ENCODE measurements around the gene RNF181. TPM values are rescaled to one million over a fixed set of nuclear protein-coding genes. Genes with fewer than 3 reads are reported as not detected.

RNF181 gene
- total and polyA plus RNA-seq, 2 of the 13 experiments (the other 11 are each of a cell fraction or from before 2014, with no cell fraction given): 224 to 578 TPM

- TF ChIP-seq HNF1B (CRISPR knock-in tag; IDR thresholded peaks at IDR 0.05) (0 out of 2 replicates have a peak, but pooled peaks have one; percentile 42), DPF2 (CRISPR knock-in tag; IDR thresholded peaks at IDR 0.05; ENCODE audit: borderline replicate concordance, low read depth) (0 out of 2 replicates have a peak, but pooled peaks have one; percentile 50), ZBTB42 (CRISPR knock-in tag; IDR thresholded peaks at IDR 0.05) (no peak; the same call in 1 of the 2 replicates), TMF1 (CRISPR knock-in tag; IDR thresholded peaks at IDR 0.05; ENCODE audit: low read depth) (no peak), FOXM1 (CRISPR knock-in tag; IDR thresholded peaks at IDR 0.05) (peak; percentile 19; the same call in 1 of the 2 replicates), JUN (CRISPR knock-in tag; IDR thresholded peaks at IDR 0.05) (peak; percentile 19; the same call in 1 of the 2 replicates), TIGD3 (CRISPR knock-in tag; IDR thresholded peaks at IDR 0.05; ENCODE audit: borderline replicate concordance) (peak; percentile 31; the same call in 1 of the 2 replicates), ELF1 (CRISPR knock-in tag; IDR thresholded peaks at IDR 0.05) (peak; percentile 36), ZNF142 (CRISPR knock-in tag; IDR thresholded peaks at IDR 0.05) (no peak; the same call in 1 of the 2 replicates), ZNF468 (CRISPR knock-in tag; IDR thresholded peaks at IDR 0.05) (peak; percentile 69; the same call in 1 of the 2 replicates), ZNF160 (CRISPR knock-in tag; IDR thresholded peaks at IDR 0.05) (0 out of 2 replicates have a peak, but pooled peaks have one; percentile 9)
- TF ChIP-seq, protein P1, sequence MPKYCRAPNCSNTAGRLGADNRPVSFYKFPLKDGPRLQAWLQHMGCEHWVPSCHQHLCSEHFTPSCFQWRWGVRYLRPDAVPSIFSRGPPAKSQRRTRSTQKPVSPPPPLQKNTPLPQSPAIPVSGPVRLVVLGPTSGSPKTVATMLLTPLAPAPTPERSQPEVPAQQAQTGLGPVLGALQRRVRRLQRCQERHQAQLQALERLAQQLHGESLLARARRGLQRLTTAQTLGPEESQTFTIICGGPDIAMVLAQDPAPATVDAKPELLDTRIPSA (CRISPR knock-in tag; IDR thresholded peaks at IDR 0.05; ENCODE audit: borderline replicate concordance): peak; percentile 66; the same call in 1 of the 2 replicates
- TF ChIP-seq, protein P2, sequence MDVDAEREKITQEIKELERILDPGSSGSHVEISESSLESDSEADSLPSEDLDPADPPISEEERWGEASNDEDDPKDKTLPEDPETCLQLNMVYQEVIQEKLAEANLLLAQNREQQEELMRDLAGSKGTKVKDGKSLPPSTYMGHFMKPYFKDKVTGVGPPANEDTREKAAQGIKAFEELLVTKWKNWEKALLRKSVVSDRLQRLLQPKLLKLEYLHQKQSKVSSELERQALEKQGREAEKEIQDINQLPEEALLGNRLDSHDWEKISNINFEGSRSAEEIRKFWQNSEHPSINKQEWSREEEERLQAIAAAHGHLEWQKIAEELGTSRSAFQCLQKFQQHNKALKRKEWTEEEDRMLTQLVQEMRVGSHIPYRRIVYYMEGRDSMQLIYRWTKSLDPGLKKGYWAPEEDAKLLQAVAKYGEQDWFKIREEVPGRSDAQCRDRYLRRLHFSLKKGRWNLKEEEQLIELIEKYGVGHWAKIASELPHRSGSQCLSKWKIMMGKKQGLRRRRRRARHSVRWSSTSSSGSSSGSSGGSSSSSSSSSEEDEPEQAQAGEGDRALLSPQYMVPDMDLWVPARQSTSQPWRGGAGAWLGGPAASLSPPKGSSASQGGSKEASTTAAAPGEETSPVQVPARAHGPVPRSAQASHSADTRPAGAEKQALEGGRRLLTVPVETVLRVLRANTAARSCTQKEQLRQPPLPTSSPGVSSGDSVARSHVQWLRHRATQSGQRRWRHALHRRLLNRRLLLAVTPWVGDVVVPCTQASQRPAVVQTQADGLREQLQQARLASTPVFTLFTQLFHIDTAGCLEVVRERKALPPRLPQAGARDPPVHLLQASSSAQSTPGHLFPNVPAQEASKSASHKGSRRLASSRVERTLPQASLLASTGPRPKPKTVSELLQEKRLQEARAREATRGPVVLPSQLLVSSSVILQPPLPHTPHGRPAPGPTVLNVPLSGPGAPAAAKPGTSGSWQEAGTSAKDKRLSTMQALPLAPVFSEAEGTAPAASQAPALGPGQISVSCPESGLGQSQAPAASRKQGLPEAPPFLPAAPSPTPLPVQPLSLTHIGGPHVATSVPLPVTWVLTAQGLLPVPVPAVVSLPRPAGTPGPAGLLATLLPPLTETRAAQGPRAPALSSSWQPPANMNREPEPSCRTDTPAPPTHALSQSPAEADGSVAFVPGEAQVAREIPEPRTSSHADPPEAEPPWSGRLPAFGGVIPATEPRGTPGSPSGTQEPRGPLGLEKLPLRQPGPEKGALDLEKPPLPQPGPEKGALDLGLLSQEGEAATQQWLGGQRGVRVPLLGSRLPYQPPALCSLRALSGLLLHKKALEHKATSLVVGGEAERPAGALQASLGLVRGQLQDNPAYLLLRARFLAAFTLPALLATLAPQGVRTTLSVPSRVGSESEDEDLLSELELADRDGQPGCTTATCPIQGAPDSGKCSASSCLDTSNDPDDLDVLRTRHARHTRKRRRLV (CRISPR knock-in tag; IDR thresholded peaks at IDR 0.05): peak; percentile 1; the same call in 1 of the 2 replicates
Measured at GRCh38 chr2:85601771-85602475, 6.4 kb downstream of the RNF181 start (continued).
